ENCODE measurements around the gene SLC25A39. TPM values are rescaled to one million over a fixed set of nuclear protein-coding genes. Genes with fewer than 3 reads are reported as not detected.

The SLC25A39 gene
- total RNA-seq, 2 experiments from 2014 or later: 193 to 200 TPM

- Mint-ChIP-seq H3K9me3 (no peaks in the 10 kb centered on the region), H3K4me1 (peaks cover 6% of the 10 kb centered on the region), H3K27me3 (peaks cover 9% of the 10 kb centered on the region), H3K4me3 (no peak overlapping the region), H3K36me3 (no peaks in the 10 kb centered on the region), H3K27ac (no peak overlapping the region)
- DNase-seq: no peak
Measured at GRCh38 chr17:44359458-44360143, 35.0 kb upstream of the SLC25A39 start.

GRCh38 chr17:44359006-44359405 is 34.4 kb upstream of the SLC25A39 start:
- H3K4me1 Mint-ChIP-seq: peaks cover 6% of the 10 kb centered on the region
- H3K27ac Mint-ChIP-seq: no peak overlapping the region
- H3K4me3 Mint-ChIP-seq: no peak overlapping the region

GRCh38 chr17:44358066-44358465 is 33.4 kb upstream of the SLC25A39 start:
- H3K9me3 Mint-ChIP-seq: no peaks in the 10 kb centered on the region
- H3K27me3 Mint-ChIP-seq: peaks cover 8% of the 10 kb centered on the region
- no peak for DNase-seq
- peaks cover 7% of the 10 kb centered on the region for H3K4me1 Mint-ChIP-seq
- no peak overlapping the region for H3K4me3 Mint-ChIP-seq
- H3K27ac Mint-ChIP-seq: no peak overlapping the region
- peaks cover under 1% of the 10 kb centered on the region for H3K36me3 Mint-ChIP-seq

More at GRCh38 chr17:44359006-44359405, 34.4 kb upstream of the SLC25A39 start:
- Mint-ChIP-seq H3K9me3 (no peaks in the 10 kb centered on the region), H3K36me3 (no peaks in the 10 kb centered on the region), H3K27me3 (peaks cover 8% of the 10 kb centered on the region)
- DNase-seq: no peak

- no peak overlapping the region for H3K4me3 Mint-ChIP-seq
- H3K27ac Mint-ChIP-seq: no peak overlapping the region
- peaks cover 3% of the 10 kb centered on the region for H3K36me3 Mint-ChIP-seq
- H3K4me1 Mint-ChIP-seq: peaks cover 10% of the 10 kb centered on the region
- H3K27me3 Mint-ChIP-seq: no peaks in the 10 kb centered on the region
- H3K9me3 Mint-ChIP-seq: no peaks in the 10 kb centered on the region
- no peak for DNase-seq
Measured at GRCh38 chr17:44356241-44356640, 31.6 kb upstream of the SLC25A39 start.

- Mint-ChIP-seq H3K4me3 (no peak overlapping the region), H3K36me3 (peaks cover 3% of the 10 kb centered on the region), H3K4me1 (peaks cover 10% of the 10 kb centered on the region), H3K9me3 (no peaks in the 10 kb centered on the region), H3K27ac (no peak overlapping the region), H3K27me3 (no peaks in the 10 kb centered on the region)
- DNase-seq: no peak
Measured at GRCh38 chr17:44355642-44356099, 31.0 kb upstream of the SLC25A39 start.

GRCh38 chr17:44354582-44355561 is 30.2 kb upstream of the SLC25A39 start:
- peak; percentile 77 for DNase-seq
- H3K27ac Mint-ChIP-seq: no peak overlapping the region
- peak overlapping the region; percentile 60 for H3K4me3 Mint-ChIP-seq
- peaks cover 10% of the 10 kb centered on the region for H3K4me1 Mint-ChIP-seq
- H3K27me3 Mint-ChIP-seq: no peaks in the 10 kb centered on the region
- no peaks in the 10 kb centered on the region for H3K9me3 Mint-ChIP-seq
- peaks cover 3% of the 10 kb centered on the region for H3K36me3 Mint-ChIP-seq

GRCh38 chr17:44353672-44354331 is 29.2 kb upstream of the SLC25A39 start:
- Mint-ChIP-seq H3K27ac (no peak overlapping the region), H3K9me3 (no peaks in the 10 kb centered on the region), H3K4me1 (peaks cover 7% of the 10 kb centered on the region), H3K4me3 (no peak overlapping the region), H3K36me3 (peaks cover 3% of the 10 kb centered on the region), H3K27me3 (no peaks in the 10 kb centered on the region)
- peak; percentile 39 for DNase-seq

GRCh38 chr17:44352828-44353671 is 28.4 kb upstream of the SLC25A39 start:
- H3K27ac Mint-ChIP-seq: no peak overlapping the region
- peaks cover 10% of the 10 kb centered on the region for H3K4me1 Mint-ChIP-seq
- no peak for DNase-seq
- peak overlapping the region; percentile 62 for H3K4me3 Mint-ChIP-seq
- H3K27me3 Mint-ChIP-seq: no peaks in the 10 kb centered on the region
- H3K36me3 Mint-ChIP-seq: peaks cover 3% of the 10 kb centered on the region
- no peaks in the 10 kb centered on the region for H3K9me3 Mint-ChIP-seq

GRCh38 chr17:44351961-44352827 is 27.6 kb upstream of the SLC25A39 start:
- no peaks in the 10 kb centered on the region for H3K9me3 Mint-ChIP-seq
- H3K36me3 Mint-ChIP-seq: peaks cover 3% of the 10 kb centered on the region
- peaks cover 10% of the 10 kb centered on the region for H3K4me1 Mint-ChIP-seq
- H3K27me3 Mint-ChIP-seq: no peaks in the 10 kb centered on the region
- no peak overlapping the region for H3K27ac Mint-ChIP-seq
- H3K4me3 Mint-ChIP-seq: no peak overlapping the region
- no peak for DNase-seq

- Mint-ChIP-seq H3K4me1 (peaks cover 10% of the 10 kb centered on the region), H3K4me3 (no peak overlapping the region), H3K27me3 (no peaks in the 10 kb centered on the region), H3K9me3 (no peaks in the 10 kb centered on the region), H3K36me3 (peaks cover 3% of the 10 kb centered on the region), H3K27ac (no peak overlapping the region)
- DNase-seq: no peak
Measured at GRCh38 chr17:44351464-44351863, 26.8 kb upstream of the SLC25A39 start.

- H3K36me3 Mint-ChIP-seq: peaks cover 5% of the 10 kb centered on the region
- DNase-seq: peak; percentile 77
- no peak overlapping the region for H3K4me3 Mint-ChIP-seq
- peaks cover 16% of the 10 kb centered on the region for H3K4me1 Mint-ChIP-seq
- H3K27ac Mint-ChIP-seq: no peak overlapping the region
- H3K9me3 Mint-ChIP-seq: no peaks in the 10 kb centered on the region
- no peaks in the 10 kb centered on the region for H3K27me3 Mint-ChIP-seq
Measured at GRCh38 chr17:44350733-44351226, 26.2 kb upstream of the SLC25A39 start.

- Mint-ChIP-seq H3K4me3 (no peak overlapping the region), H3K27ac (no peak overlapping the region), H3K4me1 (peaks cover 23% of the 10 kb centered on the region), H3K9me3 (no peaks in the 10 kb centered on the region), H3K36me3 (peaks cover 5% of the 10 kb centered on the region), H3K27me3 (peaks cover 3% of the 10 kb centered on the region)
- no peak for DNase-seq
Measured at GRCh38 chr17:44349553-44350070, 25.0 kb upstream of the SLC25A39 start.

- H3K9me3 Mint-ChIP-seq: no peaks in the 10 kb centered on the region
- H3K4me3 Mint-ChIP-seq: no peak overlapping the region
- H3K4me1 Mint-ChIP-seq: peaks cover 23% of the 10 kb centered on the region
- H3K27me3 Mint-ChIP-seq: peaks cover 3% of the 10 kb centered on the region
- H3K36me3 Mint-ChIP-seq: peaks cover 5% of the 10 kb centered on the region
- H3K27ac Mint-ChIP-seq: no peak overlapping the region
- DNase-seq: no peak
Measured at GRCh38 chr17:44348988-44349364, 24.4 kb upstream of the SLC25A39 start.
